ENCODE measurements around the gene TRAF1.

Gene TRAF1

DNA sequence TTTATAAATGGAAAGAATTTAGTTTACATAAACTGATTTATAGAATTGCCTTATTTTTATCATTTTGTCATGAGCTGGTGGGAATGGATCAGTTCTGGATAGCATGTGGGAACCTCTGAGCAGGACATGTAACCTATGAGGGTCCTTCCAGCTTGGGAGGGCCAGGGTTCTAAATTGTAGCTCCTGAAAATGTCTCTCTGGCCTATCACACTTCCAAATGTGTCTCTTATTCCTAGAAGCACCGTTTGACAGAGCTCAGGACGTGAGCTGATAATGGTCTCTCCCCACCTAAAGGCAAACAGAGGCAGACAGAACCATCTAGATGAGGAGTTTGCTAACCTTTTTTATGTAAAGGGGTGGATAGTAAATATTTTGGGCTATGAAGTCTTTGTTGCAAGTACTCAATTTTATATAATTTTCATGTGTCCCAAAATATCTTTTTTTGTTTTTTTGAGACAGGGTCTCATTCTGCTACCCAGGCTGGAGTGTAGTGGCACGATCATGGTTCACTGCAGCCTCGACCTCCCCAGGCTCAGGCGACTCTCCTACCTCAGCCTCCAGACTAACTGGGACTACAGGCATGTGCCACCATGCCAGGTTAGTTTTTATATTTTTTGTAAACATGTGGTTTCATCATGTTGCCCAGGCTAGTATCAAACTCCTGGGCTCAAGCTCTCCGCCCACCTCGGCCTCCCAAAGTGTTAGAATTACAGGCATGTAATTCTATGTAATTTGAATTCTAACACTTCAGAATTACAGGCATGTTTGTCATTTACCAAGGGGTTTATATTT, 4.0 kb downstream of the TRAF1 start:
- no peak for DNase-seq

DNA sequence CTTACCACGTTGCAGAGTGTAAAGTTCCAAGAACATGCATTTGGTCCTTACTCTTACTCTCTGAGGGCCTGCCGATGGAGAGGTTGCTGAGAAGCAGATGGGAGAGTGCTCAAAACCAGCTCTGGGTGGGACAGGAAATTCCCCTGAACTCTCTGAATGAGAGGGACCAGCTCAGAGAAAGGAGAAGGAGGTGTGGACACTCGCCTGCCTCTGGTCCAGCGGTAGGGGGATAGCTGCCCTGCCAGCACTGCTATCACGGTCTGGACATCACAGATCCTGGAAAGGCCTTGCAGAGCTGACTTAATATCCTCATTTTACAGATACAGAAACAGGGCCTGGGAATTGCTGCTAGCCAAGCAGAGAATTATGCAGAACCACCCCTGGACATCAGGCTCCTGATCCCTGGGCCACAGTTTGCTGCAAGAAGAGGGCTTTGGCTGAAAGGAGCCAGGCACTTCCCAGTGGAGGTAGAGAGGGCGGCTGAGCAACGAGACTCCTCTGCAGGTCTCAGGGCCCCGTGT, 4.9 kb downstream of the TRAF1 start:
- no peak for DNase-seq

DNA sequence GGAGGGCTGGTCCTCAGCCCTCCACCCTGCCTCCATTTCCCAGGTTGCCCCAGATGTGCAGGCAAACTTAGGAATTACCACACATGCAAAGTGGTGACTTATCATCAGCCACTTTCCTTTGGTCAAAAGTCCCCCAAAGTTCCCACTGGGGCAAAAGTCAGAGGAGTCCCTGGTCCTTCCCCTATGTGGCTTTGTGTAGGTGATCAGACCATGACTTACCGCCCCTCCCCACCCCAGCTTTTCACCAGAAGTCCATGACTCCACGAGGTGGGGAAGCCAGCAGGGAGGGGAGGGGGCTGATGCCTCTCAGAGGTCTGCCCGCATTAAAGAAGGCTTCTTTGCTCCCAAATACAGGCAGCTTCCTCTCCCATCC, 5.8 kb downstream of the TRAF1 start:
- peak; percentile 54 for DNase-seq

DNA sequence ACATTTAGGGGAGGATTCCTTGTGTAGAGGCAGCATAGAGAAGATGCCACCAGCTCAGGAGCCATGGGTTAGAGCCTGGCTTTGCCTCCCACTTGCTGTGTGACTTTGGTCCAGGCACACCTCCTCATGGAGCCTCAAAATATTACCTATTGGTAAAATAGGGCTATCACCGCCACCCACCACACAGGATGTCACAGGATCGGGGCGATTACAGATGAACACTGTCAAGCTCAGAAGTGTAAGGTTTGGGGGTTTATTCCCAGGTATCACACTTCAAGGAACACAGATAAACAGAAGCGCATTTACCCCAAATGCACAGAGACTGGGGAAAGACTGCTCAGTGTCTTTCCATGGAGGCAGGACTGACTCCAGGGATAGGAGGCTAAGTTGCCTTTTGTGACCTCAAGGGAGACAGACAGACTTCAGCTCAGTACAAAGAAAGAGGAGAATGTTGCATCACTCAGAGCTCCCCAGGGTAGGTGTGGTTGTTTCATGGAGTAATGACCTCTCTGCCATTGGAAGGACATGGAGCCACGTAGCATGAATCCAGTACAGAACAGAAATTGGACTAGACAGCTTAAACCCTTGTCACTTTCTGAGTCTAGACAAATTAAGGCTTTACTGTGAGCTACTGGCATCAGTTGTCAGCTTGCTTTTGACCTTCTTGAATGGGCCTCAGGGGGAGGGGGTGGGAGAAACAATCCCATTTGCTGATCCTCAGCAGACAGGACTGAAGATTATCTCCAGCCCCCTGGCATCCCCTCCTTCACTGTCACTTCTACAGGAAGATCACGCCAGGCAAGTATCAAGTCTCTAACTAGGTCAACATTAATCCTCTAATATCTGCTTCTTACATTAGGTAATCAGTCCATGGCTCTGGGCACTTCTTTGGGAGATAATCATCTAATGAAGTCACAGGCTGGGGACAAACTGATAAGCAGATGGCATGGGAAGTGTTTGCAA, 6.5 kb downstream of the TRAF1 start:
- no peak for DNase-seq

DNA sequence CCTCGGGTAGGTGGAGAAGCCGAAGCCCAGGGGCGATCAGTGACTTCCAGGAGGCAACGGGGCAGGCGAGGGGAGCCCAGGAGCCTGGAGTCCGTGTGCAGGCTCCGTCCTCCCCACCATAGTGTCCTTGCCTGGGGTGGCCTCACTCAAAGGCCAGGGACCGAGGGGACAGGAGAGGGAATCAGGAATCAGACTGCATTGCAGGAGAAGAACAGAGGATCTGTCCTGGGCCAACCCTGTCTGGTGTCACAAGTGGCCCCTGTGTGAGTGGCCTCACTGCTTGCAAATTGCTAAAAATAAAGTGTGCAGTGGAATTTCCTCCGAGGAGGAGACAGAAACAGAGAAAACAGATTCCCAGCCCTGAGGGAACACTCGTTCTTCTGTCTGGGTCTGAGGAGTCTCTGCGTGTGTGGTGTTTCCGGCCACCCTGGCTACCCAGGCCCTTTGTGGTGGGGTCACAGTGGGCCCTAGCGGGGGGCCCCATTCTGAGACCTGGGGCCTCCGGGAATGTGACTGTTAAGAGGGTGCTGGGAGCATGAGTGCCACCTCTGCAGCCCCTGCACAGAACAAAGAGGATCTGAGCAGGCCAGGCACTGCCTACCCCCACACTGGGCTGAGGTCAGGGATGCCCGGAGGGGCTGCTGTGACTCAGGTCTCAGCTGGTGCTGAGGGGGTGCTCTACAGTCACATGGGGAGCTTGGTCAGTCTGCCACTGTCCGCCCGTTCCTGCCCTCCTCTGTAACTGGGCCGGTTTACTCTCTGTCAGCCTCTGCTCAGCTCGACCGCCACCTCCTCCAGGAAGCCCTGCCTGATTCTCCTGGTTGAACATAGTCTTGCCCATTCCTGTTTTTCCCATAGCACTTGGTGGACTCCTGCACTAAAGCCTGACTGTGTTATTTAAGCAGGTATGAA, 7.4 kb downstream of the TRAF1 start:
- peak; percentile 3 for DNase-seq

DNA sequence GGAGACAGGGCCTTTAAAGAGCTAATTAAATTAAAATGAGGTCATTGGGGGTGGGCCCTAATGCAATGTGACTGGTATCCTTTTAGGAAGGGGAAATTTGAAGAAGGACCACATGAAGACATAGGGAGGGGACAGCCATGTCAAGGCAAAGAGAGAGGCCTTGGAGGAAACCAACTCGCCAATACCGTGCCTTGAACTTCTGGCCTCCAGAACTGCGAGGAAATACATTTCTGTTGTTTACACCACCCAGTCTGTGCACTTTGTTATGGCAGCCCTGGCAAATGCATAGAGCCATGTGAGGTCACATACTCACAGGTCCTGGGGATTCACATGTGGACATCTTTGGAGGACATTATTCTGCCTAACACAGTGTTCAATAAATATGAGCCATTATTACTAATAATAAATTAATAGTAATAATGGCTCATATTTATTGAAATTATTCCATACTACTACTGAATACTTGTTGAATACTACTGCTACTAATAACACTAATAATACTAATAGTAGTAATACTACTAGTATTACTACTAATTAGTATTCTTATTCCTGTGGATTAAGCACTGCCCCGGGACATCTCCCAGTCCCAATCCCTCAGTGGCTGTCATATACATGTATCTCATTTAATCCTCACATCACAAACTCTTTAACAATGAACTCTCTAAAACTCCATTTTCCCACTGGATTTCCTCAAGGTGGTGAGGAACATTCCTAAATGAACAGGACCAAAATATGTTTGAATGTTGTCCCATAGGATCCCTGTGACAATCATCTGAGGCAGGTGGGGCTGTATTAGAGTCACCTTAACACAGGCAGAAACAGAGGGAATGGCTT, 8.4 kb downstream of the TRAF1 start:
- no peak for DNase-seq

DNA sequence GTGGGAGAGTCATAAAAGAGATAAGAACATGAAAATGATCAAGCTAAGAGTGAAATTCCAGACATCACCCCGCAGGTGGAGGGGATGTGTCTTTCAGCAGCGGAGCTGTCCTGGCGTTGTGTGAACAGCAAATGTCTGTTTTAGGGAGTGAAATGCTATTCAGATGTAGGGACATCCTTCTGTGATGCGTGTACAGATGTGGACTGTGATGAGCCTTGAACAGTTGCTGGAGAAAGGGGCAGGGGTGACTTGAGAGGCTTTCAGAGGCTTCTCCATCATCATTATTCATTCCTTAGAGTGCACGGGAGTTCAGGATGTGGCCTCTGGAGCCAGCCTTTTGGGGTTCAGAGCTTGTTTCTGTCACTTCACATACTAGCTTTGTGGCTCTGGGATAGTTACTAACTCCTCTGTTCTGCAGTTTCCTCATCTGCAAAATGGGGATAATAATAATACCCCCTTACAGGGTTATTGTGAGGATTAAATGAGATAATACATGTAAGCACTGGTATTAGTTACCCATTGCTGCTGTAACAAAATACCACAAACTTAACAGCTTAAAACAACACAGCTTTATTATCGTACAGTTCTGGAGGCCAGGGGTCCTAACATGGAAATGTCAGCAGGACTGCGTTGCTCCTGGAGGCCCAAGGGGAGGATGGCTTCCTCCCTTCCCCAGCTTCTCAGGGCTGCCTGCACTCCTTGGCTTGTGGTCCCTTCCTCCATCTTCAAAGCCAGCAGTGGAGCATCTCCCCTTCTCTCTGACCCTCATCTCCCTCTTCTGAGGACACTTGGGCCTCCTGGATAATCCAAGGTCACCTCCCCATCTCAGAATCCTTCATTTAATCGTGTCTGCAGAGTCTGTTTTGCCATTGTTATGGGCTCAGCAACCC, 9.4 kb downstream of the TRAF1 start:
- no peak for DNase-seq

DNA sequence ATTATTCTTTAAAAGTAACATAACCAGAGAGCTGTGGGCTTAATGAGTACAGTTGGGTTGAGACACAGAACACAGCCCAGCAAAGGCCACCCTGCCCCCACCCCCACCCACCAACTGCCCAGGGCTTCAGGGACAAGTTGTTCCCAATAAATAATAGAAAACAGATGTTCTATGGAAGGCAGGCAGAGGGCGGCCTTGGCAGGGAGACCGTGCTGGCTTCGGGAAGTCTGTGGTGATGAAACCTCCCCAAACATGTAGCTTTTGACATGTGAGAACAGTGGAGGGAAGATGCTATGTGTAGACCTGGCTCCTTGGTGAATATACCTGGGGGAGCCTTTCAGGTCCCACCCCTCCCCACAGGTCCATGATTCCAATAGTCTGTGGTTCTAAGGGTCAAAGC, 10.0 kb downstream of the TRAF1 start:
- no peak for DNase-seq

DNA sequence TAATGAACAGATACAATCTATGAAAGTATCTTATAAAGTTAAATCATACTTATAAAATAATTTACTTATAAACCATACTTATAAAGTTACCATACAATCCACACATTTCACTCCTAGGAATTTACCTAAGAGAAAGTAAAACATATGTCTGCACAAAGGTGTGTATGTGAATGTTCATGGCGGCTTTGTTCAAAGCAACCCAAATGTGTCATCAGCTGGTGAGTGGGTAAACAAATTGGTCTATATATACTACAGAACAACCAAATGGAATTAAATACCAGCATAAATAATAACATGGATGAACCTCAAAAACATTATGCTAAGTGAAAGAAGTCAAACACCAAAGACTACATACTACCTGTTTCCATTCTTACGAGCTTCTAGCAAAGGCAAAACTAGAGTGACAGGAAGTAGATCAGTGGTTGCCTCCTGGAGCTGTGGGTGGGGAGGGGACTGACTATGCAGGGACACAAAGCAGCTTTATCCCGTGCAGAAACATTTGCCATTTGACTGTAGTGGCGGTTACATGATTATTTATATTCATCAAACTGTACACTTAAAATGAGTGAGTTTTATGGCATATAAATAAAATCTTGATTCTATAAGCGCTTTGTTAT, 10.6 kb downstream of the TRAF1 start:
- peak; percentile 62 for DNase-seq

DNA sequence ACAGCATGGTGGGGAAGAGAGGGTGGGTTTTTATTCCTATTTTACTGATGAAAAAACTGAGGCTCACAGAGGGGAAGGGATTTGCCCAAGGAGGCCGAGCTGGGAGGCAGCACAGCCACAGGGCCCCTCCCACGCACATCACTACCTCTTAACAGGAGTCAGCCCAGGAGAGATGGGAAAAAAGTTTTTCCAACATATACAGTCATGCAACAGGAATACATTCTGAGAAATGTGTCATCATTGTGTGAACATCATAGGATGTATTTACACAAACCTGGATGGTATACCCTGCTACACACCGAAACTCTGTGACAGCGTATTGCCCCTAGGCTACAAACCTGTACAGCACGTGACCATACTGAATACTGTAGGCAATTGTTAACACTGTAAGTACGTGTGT, 11.6 kb downstream of the TRAF1 start:
- no peak for DNase-seq

DNA sequence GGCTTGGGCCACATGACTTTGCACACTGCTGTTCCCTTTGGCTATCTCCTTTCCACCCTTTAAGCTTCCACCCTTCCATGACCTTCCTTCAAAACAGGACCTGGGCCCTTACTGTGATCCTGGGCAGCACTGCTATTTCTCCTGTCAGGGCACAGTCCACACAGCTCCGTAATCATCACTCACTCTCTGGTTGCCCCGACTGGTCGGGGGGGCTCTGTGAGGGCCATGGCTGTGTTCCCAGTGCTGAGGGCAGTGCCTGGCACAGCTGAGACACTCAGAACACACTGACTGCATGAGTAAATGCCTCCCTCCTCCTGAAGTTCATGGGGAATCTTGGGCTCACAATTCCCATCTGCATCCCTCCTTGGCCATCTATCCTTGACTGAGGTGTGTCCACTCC, 12.2 kb downstream of the TRAF1 start:
- no peak for DNase-seq

DNA sequence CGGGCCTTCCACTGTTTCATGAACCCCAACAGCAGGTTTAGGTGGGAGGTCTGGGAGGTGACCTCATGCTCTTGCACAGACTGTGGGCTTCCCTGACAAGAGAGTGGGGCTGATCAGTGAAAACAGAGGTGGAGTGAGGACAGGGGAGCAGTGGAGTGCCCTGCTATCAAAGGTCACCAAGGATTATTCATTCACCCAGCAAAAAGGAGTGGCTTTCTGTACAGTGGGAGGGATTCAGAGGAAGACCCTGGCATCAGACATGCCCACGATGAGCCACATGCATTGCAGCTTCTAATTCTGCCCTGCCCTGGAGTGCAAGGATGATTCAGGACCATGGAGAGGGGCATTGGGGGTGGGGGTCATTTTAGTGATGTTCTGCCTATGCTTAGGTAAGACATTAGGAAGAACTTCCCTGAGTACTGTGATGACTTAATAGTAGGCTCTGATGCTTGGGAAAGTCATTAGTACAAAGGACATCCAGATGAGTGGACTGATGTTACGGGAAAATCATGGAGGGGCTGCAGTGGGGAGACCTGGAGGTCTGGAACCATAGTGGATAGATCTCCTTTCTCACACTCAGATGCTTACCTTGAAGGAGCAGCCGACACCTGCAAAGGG, 12.8 kb downstream of the TRAF1 start:
- DNase-seq: no peak

DNA sequence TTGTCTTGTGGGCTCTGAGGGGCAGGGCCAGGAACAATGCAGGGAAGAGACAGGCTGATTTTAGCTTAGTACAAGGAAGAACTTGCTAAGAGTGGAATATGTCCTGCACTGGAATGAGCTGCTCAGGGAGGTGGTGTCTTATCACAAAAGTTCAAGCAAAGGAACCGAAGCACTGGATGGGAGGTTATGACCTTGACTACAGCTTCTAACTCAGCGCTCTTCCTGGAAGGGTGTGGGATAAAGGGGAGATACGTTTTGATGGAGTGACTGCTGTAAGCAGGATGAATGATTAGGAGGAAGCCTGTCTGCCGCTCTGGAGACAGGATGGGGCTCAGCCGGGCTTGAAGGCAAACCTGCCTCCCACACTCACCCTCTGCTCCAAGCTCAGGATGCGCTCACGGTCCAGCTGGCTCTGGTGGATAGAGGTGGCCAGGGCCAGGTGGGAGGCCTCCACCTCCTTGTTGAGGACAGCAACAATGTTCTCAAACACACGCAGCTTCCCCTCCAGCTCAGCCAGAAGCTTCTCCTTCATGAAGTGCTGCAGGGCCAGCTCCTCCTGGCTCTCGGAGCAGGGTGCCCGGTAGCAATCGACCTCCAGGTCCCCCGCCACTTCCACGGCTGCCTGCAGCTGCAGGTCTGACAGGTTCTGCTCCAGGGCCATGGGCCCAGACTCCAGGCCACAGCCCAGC, 13.5 kb downstream of the TRAF1 start:
- DNase-seq: no peak

DNA sequence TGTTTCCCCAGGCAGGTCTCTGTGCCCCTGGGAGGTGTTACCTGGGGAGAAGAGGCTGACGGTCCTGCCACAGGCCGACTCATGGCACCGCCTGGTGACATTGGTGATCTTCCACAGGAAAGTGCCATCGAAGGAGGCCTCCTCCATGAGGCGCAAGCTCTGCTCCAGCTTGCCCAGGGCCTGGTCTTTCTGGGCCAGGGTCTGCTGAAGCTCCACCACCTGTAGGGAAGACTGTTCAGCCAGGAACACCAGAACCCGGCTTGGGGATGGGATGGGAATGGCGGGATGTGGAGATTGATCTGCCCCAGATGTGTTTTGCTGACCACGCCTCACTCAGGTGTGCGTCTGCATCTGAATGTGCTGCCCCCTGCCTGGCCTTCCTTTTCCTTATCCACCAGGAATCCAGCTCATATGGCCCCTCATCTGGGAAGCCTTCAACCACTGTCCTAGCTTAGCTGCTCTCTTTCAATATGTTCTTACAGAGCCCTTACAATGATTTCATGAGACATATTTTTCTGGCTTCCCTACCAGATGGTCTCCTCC, 15.2 kb downstream of the TRAF1 start:
- DNase-seq: no peak

DNA sequence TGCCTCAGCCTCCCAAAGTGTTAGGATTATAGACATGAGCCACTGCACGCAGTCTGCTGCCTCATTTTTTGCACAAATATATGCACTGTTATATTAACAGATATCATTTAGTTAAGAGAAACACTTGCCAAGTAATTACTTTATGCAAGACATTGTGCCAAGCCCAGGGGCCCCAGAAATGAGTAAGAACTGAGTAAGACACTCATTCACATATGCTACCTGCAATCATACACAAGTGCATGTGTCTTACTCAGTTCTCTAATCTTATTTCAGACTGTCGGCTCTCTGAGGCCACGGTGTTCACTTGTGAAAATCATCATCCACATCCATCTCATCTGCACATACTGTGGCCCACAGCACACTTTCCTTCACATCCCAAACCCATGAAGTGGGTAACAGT, 16.0 kb downstream of the TRAF1 start:
- DNase-seq: peak; percentile 7

DNA sequence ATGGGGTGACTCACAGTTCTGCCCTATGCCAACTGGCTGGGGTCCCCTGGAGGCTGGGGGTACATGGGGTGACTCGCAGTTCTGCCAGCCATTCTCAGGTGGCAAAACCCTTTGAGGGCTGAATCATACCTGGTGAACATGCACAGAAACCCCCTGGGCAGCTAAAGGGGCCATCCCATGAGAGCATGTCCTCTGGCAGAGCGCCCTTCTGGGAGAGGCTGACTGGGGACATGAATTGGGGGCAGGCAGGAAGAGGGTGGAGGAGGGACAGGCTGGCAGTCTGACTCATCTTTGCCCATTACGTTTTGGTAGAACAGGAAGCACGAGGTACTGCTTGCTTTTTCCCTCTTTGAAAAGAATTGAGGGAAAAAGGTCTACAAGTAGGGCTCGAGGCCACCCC, 16.7 kb downstream of the TRAF1 start:
- DNase-seq: peak; percentile 51

DNA sequence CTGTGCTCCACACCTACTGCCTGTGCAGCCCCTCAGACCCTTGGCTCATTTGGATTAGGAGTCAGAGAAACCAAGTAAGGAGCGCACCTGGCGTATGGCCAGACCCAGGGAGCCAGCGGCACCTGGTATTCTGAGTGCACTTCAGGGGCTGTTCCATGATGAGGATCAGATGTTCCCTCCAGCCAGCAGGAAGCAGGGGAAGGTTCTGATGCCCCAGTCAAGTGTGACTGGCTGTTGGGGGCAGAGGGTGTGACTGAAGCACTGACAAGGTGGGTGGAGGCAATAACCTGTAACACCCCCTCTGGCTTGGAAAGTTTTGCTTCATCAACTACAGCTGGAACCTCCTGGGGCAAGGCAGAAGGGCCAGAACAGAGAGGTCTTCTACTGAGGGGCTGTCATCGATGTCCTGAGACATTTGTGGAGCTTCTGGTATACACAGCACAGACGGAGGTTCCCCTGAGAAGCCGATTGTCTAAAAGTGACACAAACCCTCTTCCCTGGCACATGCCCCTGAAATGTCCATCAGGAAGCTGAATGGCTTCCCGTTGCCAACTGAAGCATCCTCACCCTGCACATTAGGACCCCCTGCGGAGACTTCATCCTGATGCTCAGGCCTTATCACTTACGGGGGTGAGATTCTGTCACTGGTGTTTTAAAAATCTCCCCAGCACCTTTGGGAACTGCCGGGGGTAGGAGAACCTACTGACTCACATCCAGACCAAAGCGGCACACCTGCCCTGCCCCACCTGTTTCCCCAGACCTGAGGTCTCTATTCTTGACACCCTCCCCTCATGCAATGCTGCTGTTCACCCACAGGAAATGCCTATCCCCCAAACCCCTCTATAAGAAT, 21.1 kb downstream of the TRAF1 start:
- DNase-seq: no peak

DNA sequence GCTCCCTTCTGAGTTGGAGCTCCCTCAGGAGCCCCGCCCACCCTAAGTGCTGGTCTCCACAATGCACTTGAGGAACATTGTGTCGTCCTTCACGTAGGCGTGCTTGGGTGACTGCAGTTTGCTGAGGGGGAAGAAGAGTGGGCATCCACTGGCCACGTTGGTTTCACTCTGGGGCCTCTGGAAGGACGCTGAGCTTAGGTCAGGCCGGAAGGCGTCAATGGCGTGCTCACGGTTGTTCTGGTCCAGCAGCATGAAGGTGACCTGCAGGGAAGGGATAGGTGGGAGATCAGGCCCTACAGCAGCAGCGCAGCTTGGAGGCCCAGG, 21.7 kb downstream of the TRAF1 start:
- DNase-seq: no peak

Measured in activated naive CD4-positive, alpha-beta T cell treated with Interleukin-2 at 50 U/mL for 16 hours (primary cell).